Hematopoietic multipotent progenitor cell treated with erythropoietin and hydrocortisone succinate and interleukin-3 and kit ligand, for 15 days (in vitro differentiated cells): ENCODE measurements around the gene LRRC74A.

Source experiments
- DNase-seq: peaks from one replicate; pipeline ENCODE4 v3.0.0-alpha.2; 2015; ENCODE audit warnings: low spot score

The LRRC74A gene

GRCh38 chr14:76826122-76826521, at the start of gene LRRC74A:
LRRC74A (plus strand) TSS chr14:76826408; CDS start chr14:76826698, 290 bp downstream.
- no peak for DNase-seq

- no peak for DNase-seq
These were observed 49.6 kb upstream of the LRRC74A start for GRCh38 chr14:76776428-76777251.

- DNase-seq: no peak
These were observed 48.5 kb upstream of the LRRC74A start for GRCh38 chr14:76777721-76778120.

- no peak for DNase-seq
These were observed 47.5 kb upstream of the LRRC74A start for GRCh38 chr14:76778546-76779215.

- DNase-seq: no peak
These were observed 46.8 kb upstream of the LRRC74A start for GRCh38 chr14:76779221-76780057.

- no peak for DNase-seq
These were observed 46.2 kb upstream of the LRRC74A start for GRCh38 chr14:76780058-76780345.

- DNase-seq: no peak
These were observed 45.8 kb upstream of the LRRC74A start for GRCh38 chr14:76780360-76780759.

- no peak for DNase-seq
These were observed 45.1 kb upstream of the LRRC74A start for GRCh38 chr14:76780875-76781647.

- no peak for DNase-seq
These were observed 44.6 kb upstream of the LRRC74A start for GRCh38 chr14:76781648-76782051.

- DNase-seq: no peak
These were observed 43.9 kb upstream of the LRRC74A start for GRCh38 chr14:76782115-76782884.

GRCh38 chr14:76782885-76783566, 43.2 kb upstream of the LRRC74A start:
- no peak for DNase-seq

GRCh38 chr14:76784266-76784874, 41.8 kb upstream of the LRRC74A start:
- no peak for DNase-seq

GRCh38 chr14:76784881-76785280, 41.3 kb upstream of the LRRC74A start:
- DNase-seq: peak; percentile 71

GRCh38 chr14:76786601-76787000, 39.6 kb upstream of the LRRC74A start:
- DNase-seq: no peak

GRCh38 chr14:76792422-76792821, 33.8 kb upstream of the LRRC74A start:
- DNase-seq: no peak

- DNase-seq: no peak
These were observed 32.9 kb upstream of the LRRC74A start for GRCh38 chr14:76793324-76793723.

GRCh38 chr14:76793956-76794355, 32.3 kb upstream of the LRRC74A start:
- DNase-seq: no peak

GRCh38 chr14:76806446-76806845, 19.8 kb upstream of the LRRC74A start:
- DNase-seq: no peak

GRCh38 chr14:76808011-76808410, 18.2 kb upstream of the LRRC74A start:
- no peak for DNase-seq

GRCh38 chr14:76808990-76809389, 17.2 kb upstream of the LRRC74A start:
- no peak for DNase-seq
